Kidney (tissue), 14 donors: ENCODE measurements around the gene ABRACL. TPM values are rescaled to one million over a fixed set of nuclear protein-coding genes. Genes with fewer than 3 reads are reported as not detected.
A peak's percentile ranks its signal among the peaks of the same experiment; 100 is the strongest.

Source experiments
- DNase-seq, 5 donors: peaks; one replicate each; pipeline ENCODE4 v3.0.0-alpha.2; 2013 to 2020
- FAIRE-seq: peaks from 2 replicates; lab custom pipeline; 2012; peaks lifted over from hg19 to GRCh38; lab: Jason Lieb, UNC
- H3K27ac ChIP-seq, 2 donors: one replicate each; pipeline ENCODE4 v1.7.0; 2013; ENCODE audit warnings: low read depth in 2 of 2, low read length in 2 of 2, inconsistent platforms in 1 of 2
- H3K27me3 ChIP-seq: one replicate; pipeline ENCODE4 v1.7.1; 2013; ENCODE audit warnings: low read length, inconsistent platforms; ENCODE audit not compliant: control insufficient read depth, insufficient read depth
- H3K36me3 ChIP-seq, 3 donors: one replicate each; pipeline versions ENCODE4 v1.7.0 to v1.7.1; 2013; ENCODE audit warnings: low read length in 3 of 3, control low read depth in 1 of 3, inconsistent platforms in 1 of 3; ENCODE audit not compliant: insufficient read depth in 3 of 3, control insufficient read depth in 2 of 3
- H3K4me1 ChIP-seq, 3 donors: one replicate each; pipeline versions ENCODE4 v1.7.0 to v1.7.1; 2013; ENCODE audit warnings: low read length in 3 of 3, inconsistent platforms in 1 of 3, low read depth in 1 of 3; ENCODE audit not compliant: control insufficient read depth in 2 of 3, insufficient read depth in 2 of 3
- H3K4me3 ChIP-seq, 3 donors: one replicate each; pipeline versions ENCODE4 v1.7.0 to v1.8.1; 2013; ENCODE audit warnings: low read length in 3 of 3, control low read depth in 1 of 3, inconsistent platforms in 1 of 3
- H3K9ac ChIP-seq, 3 donors: one replicate each; pipeline versions ENCODE4 v1.7.0 to v1.7.1; 2013; ENCODE audit warnings: low read length in 3 of 3, control low read depth in 1 of 3, inconsistent platforms in 1 of 3
- H3K9me3 ChIP-seq, 3 donors: one replicate each; pipeline versions ENCODE4 v1.7.0 to v1.7.1; 2013; ENCODE audit warnings: low read length in 3 of 3, control low read depth in 1 of 3, inconsistent platforms in 1 of 3; ENCODE audit not compliant: control insufficient read depth in 2 of 3, insufficient read depth in 1 of 3
- intact Hi-C: fragments of 100-400 bp; cut with DNase I; formaldehyde crosslinking; loops from one replicate; pipeline ENCODE4 v1.11.1; 2022
- polyA plus RNA-seq: library from polyadenylated mRNA; stranded (reverse); fragments of 350-450 nt; fragmentation: Illumina TruSeq; extraction: RNeasy Lipid Tissue Mini Kit (QIAGEN cat#74804); gene quantifications from one replicate; pipeline ENCODE4 v1.2.3, GENCODE V29; 2014; ENCODE audit warnings: low read depth, low replicate concordance; ENCODE audit not compliant: insufficient read depth
- total RNA-seq: library from RNA; stranded (reverse); fragmentation: NEBNext Ultra II Directional; extraction: Animal tissue kit (Norgen Biotek cat#: 25700); gene quantifications from one replicate; pipeline ENCODE4 v1.2.1, GENCODE V29; 2021
- TF ChIP-seq, protein P1 (sequence below): IDR thresholded peaks from 3 replicates; pipeline ENCODE4 v1.5.1; 2012; ENCODE audit warnings: mild to moderate bottlenecking, moderate library complexity, borderline replicate concordance; ENCODE audit not compliant: insufficient read depth; ENCODE audit errors: extremely low read depth
- donor health status: control.
- donor health status: control.
- donor health status: control.
- donor health status: control.
- donor health status: control.
- donor health status: DM: yes; HTN: yes; CAD: no.
- donor health status: Normal renal cell carcinoma (clear cell type).

Gene ABRACL
- total and polyA plus RNA-seq, 2 donors from 2014 or later: 24.9 to 51.3 TPM

DNA sequence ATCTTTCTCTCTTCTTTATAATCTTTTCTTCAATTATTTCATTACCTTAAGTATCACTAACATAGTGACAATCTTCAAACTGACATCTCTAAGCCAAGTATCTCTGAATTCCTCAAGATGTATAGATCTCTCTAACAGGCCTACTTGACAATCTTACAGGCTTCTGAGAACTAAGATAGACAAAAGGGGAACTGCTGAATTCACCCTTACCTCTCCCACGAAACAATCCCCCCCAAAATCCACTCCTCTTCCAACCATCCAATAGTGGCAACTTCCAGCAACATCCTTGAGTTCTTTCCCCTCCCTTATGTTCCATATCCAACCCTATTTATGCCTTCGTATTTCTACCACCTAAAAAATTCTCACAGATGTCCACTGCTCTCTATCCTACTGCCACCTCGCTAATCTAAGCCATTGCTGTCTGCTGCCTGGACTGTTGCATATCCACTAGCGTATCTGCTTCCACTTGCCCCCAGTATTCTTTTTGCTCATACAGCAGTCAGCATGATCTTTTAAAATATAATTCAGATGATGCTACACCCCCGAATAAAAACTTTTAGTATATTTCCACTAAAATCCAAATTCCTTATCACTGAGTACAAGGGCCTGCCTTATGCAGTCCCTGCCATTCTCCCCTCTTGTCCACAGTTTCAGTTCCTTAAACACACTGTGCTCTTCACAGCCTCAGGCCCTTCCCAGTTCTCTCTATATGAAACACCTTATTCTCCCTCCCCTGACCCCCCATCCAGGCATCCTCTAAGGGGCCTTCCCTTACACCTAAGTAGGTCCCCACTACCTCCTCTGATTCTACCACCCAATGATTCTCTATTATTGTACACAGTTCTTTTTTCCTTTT, 48.5 kb upstream of the ABRACL start:
- H3K27ac ChIP-seq: no peak overlapping the region
- DNase-seq (no peak), FAIRE-seq (no peak)
- intact Hi-C loops: no loop called here
- no peaks in the 10 kb centered on the region for H3K27me3 ChIP-seq
- no peaks in the 10 kb centered on the region for H3K9me3 ChIP-seq
- H3K4me3 ChIP-seq: no peak overlapping the region
- TF ChIP-seq, protein P1, sequence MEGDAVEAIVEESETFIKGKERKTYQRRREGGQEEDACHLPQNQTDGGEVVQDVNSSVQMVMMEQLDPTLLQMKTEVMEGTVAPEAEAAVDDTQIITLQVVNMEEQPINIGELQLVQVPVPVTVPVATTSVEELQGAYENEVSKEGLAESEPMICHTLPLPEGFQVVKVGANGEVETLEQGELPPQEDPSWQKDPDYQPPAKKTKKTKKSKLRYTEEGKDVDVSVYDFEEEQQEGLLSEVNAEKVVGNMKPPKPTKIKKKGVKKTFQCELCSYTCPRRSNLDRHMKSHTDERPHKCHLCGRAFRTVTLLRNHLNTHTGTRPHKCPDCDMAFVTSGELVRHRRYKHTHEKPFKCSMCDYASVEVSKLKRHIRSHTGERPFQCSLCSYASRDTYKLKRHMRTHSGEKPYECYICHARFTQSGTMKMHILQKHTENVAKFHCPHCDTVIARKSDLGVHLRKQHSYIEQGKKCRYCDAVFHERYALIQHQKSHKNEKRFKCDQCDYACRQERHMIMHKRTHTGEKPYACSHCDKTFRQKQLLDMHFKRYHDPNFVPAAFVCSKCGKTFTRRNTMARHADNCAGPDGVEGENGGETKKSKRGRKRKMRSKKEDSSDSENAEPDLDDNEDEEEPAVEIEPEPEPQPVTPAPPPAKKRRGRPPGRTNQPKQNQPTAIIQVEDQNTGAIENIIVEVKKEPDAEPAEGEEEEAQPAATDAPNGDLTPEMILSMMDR: no peak
- peaks cover 0 to 5% (median 0%) of the 10 kb centered on the region in 3 donors for H3K4me1 ChIP-seq
- no peaks in the 10 kb centered on the region for H3K36me3 ChIP-seq
- no peak overlapping the region for H3K9ac ChIP-seq

DNA sequence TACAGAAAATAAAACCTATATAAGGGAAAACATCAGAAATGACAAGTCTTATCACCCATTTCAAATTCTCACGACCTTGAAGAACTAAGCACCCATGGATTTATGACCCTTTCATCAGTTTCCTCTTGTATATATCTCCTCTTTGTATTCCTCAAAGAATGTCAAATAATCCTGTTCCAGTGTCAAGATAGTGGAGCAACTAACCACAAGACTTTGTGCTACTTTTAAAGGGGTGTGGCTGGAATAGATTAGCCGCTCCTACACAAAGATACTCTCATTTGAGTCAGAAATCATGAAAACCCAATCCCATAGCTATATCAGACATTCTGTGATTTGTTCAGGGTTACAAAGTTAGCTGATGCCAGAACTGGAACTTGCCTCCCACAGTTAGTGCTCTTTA, 47.1 kb upstream of the ABRACL start:
- intact Hi-C loops: no loop called here
- peaks cover 0 to 5% (median 0%) of the 10 kb centered on the region in 3 donors for H3K4me1 ChIP-seq
- FAIRE-seq: no peak

DNA sequence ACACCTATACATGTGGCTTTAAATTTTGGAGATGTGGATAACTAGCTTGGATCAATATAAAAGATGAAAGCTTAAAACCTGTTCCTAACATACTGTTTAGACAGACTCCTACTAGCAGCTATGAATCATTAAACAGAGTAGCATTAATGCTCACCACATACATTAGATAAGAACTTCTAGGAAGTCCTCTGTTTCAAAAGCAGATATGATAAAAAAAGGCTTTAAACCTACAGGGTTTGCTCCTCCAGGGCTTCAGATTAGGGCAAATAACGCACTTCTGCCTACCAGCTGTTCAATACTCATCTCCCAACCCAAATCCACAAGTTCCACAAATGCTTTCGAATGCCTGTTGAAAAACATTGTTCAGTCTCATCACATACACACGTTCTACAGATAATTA, 42.0 kb upstream of the ABRACL start:
- Histone ChIP-seq H3K9me3 (no peaks in the 10 kb centered on the region), H3K27ac (no peak overlapping the region), H3K27me3 (no peaks in the 10 kb centered on the region), H3K4me1 (peaks cover 0 to 5% (median under 1%) of the 10 kb centered on the region in 3 donors), H3K36me3 (no peaks in the 10 kb centered on the region), H3K4me3 (peak overlapping the region; percentile 48 to 76 (median 63)), H3K9ac (peak overlapping the region; percentile 12 to 82 (median 38))
- TF ChIP-seq, protein P1: no peak
- intact Hi-C loops: no loop called here
- DNase-seq (no peak), FAIRE-seq (no peak)

More for the DNA sequence above, 47.1 kb upstream of the ABRACL start:
- H3K36me3 ChIP-seq: no peaks in the 10 kb centered on the region
- no peaks in the 10 kb centered on the region for H3K27me3 ChIP-seq
- H3K27ac ChIP-seq: no peak overlapping the region
- no peak for DNase-seq
- no peak overlapping the region for H3K4me3 ChIP-seq
- TF ChIP-seq, protein P1: no peak
- no peak overlapping the region for H3K9ac ChIP-seq
- H3K9me3 ChIP-seq: no peaks in the 10 kb centered on the region
